PC-3 (cell line): Measurements from ENCODE around the gene ARHGAP8. TPM values are rescaled to one million over a fixed set of nuclear protein-coding genes. Genes with fewer than 3 reads are reported as not detected.

Source experiments
- ATAC-seq: fragments of 200-7000 bp; cut with Tn5 transposase; 2 replicates; pipeline ENCODE4 v1.9.1; 2020; ENCODE audit warnings: mild to moderate bottlenecking, moderate library complexity
- BruUV-seq: library from RNA; stranded (reverse); fragments of 400-500 nt; replicated peaks from 2 replicates; lab custom pipeline; 2021; lab: Mats Ljungman, UMichigan
- CTCF ChIA-PET: fragments of 300-600 bp; sonication (Branson Sonifier 250); formaldehyde crosslinking; loops from one replicate; lab custom pipeline; 2022; ENCODE audit warnings: antibody characterized with exemption; lab: Charles Lee
- POLR2A ChIA-PET: fragments of 300-600 bp; sonication (Branson Sonifier 250); formaldehyde crosslinking; loops from one replicate; lab custom pipeline; 2022; ENCODE audit warnings: antibody characterized with exemption; ENCODE audit not compliant: unreplicated experiment; lab: Charles Lee
- DNase-seq: peaks from one replicate; pipeline ENCODE4 v3.0.0-alpha.2; 2015
- H2AFZ ChIP-seq: fragments of 300-600 bp; sonication (generic); 2 replicates; pipeline ENCODE4 v1.6.0; 2016; ENCODE audit warnings: antibody characterized with exemption, low read length
- H3F3A ChIP-seq: fragments of 300-600 bp; sonication (generic); one replicate; pipeline ENCODE4 v1.6.0; 2017; ENCODE audit warnings: antibody characterized with exemption, low read length, control low read depth, mild to moderate bottlenecking; ENCODE audit not compliant: unreplicated experiment
- H3K27ac ChIP-seq: fragments of 300-600 bp; sonication (generic); 2 replicates; pipeline ENCODE4 v1.5.1; 2016; ENCODE audit warnings: mild to moderate bottlenecking, low read length
- H3K27me3 ChIP-seq: fragments of 300-600 bp; sonication (generic); 2 replicates; pipeline ENCODE4 v1.6.1; 2016; ENCODE audit warnings: low read length, mixed read lengths
- H3K36me3 ChIP-seq: fragments of 300-600 bp; sonication (generic); 2 replicates; pipeline ENCODE4 v1.6.1; 2016; ENCODE audit warnings: low read depth, mixed run types, low read length, mixed read lengths
- H3K4me1 ChIP-seq: fragments of 300-600 bp; sonication (generic); 2 replicates; pipeline ENCODE4 v1.5.1; 2016; ENCODE audit warnings: low read length; ENCODE audit not compliant: insufficient read depth
- H3K4me2 ChIP-seq: fragments of 300-600 bp; sonication (generic); 2 replicates; pipeline ENCODE4 v1.6.0; 2016; ENCODE audit warnings: low read length
- H3K4me3 ChIP-seq: fragments of 300-600 bp; sonication (generic); 2 replicates; pipeline ENCODE4 v1.5.1; 2016; ENCODE audit warnings: mild to moderate bottlenecking, low read length, mixed read lengths
- H3K79me2 ChIP-seq: fragments of 300-600 bp; sonication (generic); 2 replicates; pipeline ENCODE4 v1.6.1; 2017; ENCODE audit warnings: low read length, mixed read lengths
- H3K9ac ChIP-seq: fragments of 300-600 bp; sonication (generic); 2 replicates; pipeline ENCODE4 v1.6.0; 2016; ENCODE audit warnings: mild to moderate bottlenecking, low read length
- H3K9me2 ChIP-seq: fragments of 300-600 bp; sonication (generic); replicated peaks from 2 replicates; pipeline ENCODE4 v1.6.1; 2016; ENCODE audit warnings: mixed run types, low read length, mixed read lengths
- H3K9me3 ChIP-seq: fragments of 300-600 bp; sonication (generic); 2 replicates; pipeline ENCODE4 v1.6.1; 2016; ENCODE audit warnings: low read length, mixed read lengths
- H4K20me1 ChIP-seq: fragments of 300-600 bp; sonication (generic); 2 replicates; pipeline ENCODE4 v1.6.1; 2016; ENCODE audit warnings: low read length, mixed read lengths
- EZH2 ChIP-seq: fragments of 300-600 bp; sonication (generic); IDR thresholded peaks from one replicate; pipeline ENCODE4 v1.6.1; 2017; ENCODE audit warnings: antibody characterized with exemption, mild to moderate bottlenecking, low read length; ENCODE audit not compliant: unreplicated experiment
- EZH2phosphoT487 ChIP-seq: fragments of 300-600 bp; sonication (generic); IDR thresholded peaks from 2 replicates; pipeline ENCODE4 v1.6.1; 2018; ENCODE audit warnings: mild to moderate bottlenecking, antibody characterized with exemption, low read length, borderline replicate concordance
- intact Hi-C: fragments of 100-400 bp; cut with micrococcal nuclease; formaldehyde crosslinking; loops from 2 replicates; pipeline ENCODE4 v1.9.0; 2023
- total RNA-seq: library from RNA; depleted of rRNA; stranded (reverse); fragments of >200 nt; gene quantifications from 2 replicates; pipeline ENCODE4 v1.2.3, GENCODE V29; 2014
- TF ChIP-seq, protein P1 (sequence below): fragments of 300-600 bp; sonication (generic); conservative IDR thresholded peaks from 2 replicates; pipeline ENCODE4 v1.5.1; 2017; ENCODE audit warnings: antibody characterized with exemption, low read depth, mild to moderate bottlenecking, low read length

ARHGAP8 gene
- total RNA-seq, 1 experiment from 2014 or later: 30.9 TPM

DNA sequence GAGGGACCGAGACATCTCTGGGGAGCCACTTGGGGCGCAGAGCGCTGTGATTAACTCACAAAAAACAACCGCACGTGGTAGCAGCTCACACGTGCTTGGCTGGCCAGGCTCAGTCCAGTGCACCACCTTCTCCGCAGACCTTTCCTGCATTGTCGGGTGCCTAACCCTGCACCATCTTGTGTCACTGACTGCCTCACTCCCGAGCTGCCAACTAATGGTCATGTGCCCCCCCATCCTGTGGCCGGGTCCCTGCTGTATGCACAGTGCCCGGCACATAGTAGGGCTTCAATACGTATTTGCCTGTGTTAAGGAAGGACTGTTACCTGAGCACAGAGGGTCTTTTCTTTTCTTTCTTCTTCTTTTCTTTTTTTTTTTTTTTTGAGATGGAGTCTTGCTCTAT is 71.9 kb downstream of the ARHGAP8 start:
- no peak overlapping the region for H3K4me2 ChIP-seq
- no peaks in the 10 kb centered on the region; the same call in 1 of the 2 replicates for H3K36me3 ChIP-seq
- DNase-seq (no peak), ATAC-seq (no peak)
- H3K27ac ChIP-seq: no peak overlapping the region
- H3K9me2 ChIP-seq: no peaks in the 10 kb centered on the region
- ChIA-PET CTCF (no interaction called here), POLR2A (no interaction called here)
- H4K20me1 ChIP-seq: no peaks in the 10 kb centered on the region
- H3F3A ChIP-seq: no peaks in the 10 kb centered on the region
- TF ChIP-seq, protein P1, sequence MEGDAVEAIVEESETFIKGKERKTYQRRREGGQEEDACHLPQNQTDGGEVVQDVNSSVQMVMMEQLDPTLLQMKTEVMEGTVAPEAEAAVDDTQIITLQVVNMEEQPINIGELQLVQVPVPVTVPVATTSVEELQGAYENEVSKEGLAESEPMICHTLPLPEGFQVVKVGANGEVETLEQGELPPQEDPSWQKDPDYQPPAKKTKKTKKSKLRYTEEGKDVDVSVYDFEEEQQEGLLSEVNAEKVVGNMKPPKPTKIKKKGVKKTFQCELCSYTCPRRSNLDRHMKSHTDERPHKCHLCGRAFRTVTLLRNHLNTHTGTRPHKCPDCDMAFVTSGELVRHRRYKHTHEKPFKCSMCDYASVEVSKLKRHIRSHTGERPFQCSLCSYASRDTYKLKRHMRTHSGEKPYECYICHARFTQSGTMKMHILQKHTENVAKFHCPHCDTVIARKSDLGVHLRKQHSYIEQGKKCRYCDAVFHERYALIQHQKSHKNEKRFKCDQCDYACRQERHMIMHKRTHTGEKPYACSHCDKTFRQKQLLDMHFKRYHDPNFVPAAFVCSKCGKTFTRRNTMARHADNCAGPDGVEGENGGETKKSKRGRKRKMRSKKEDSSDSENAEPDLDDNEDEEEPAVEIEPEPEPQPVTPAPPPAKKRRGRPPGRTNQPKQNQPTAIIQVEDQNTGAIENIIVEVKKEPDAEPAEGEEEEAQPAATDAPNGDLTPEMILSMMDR: no peak
- TF ChIP-seq EZH2phosphoT487: no peak
- no peak for TF ChIP-seq EZH2
- no peaks in the 10 kb centered on the region for H3K27me3 ChIP-seq
- no peaks in the 10 kb centered on the region for H3K4me1 ChIP-seq
- no peaks in the 10 kb centered on the region for H3K9me3 ChIP-seq
- no peak overlapping the region for H3K9ac ChIP-seq
- no peaks in the 10 kb centered on the region for H3K79me2 ChIP-seq
- no peak overlapping the region for H2AFZ ChIP-seq
- H3K4me3 ChIP-seq: no peak overlapping the region
- no TSS peak for BruUV-seq
- intact Hi-C loops: loop anchor here (5.0 kb wide), 1 partner anchor 258 kb away; no protein-coding TSS in a partner anchor

DNA sequence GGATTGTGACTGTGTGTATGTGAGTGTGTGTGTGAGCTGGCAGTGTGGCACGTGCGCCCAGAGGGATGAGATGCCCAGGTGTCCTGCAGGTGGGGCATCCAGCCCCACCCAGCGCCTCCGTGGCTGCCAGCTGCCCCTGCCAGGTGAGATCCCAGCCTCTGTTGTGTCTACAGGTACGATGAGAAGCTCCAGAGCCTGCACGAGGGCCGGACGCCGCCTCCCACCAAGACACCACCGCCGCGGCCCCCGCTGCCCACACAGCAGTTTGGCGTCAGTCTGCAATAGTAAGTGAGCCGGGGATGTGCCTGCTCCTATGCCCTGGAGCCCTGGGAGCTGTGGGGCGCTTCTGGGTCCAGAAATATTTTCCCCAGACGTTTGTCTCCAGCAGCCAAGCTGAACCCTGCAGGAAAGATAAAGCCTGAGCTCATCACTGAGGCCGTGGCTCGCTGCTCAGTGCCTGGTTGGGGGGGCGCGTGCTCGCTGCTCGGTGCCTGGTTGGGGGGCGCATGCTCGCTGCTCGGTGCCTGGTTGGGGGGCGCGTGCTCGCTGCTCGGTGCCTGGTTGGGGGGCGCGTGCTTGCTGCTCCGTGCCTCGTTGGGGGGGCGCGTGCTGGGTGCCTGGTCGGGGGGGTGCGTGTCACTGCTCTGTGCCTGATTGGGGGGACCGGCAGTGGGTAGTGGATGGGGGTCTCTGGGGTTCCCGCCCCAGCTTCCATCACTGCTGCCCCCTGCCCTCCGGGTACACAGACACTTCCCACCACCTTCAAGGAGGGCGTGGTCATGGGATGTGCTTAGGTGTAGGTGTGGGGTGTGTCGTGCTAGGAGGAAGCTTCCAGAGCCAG is 73.2 kb downstream of the ARHGAP8 start:
- Histone ChIP-seq H3K4me1 (no peaks in the 10 kb centered on the region), H4K20me1 (no peaks in the 10 kb centered on the region), H3K9ac (no peak overlapping the region), H3K79me2 (no peaks in the 10 kb centered on the region), H3F3A (no peaks in the 10 kb centered on the region), H3K4me3 (no peak overlapping the region), H3K4me2 (no peak overlapping the region), H3K27me3 (no peaks in the 10 kb centered on the region), H3K36me3 (no peaks in the 10 kb centered on the region; the same call in 1 of the 2 replicates), H3K27ac (no peak overlapping the region), H3K9me2 (no peaks in the 10 kb centered on the region), H2AFZ (no peak overlapping the region), H3K9me3 (no peaks in the 10 kb centered on the region)
- BruUV-seq: no TSS peak
- TF ChIP-seq EZH2 (no peak), EZH2phosphoT487 (no peak)
- TF ChIP-seq, protein P1: no peak
- CTCF ChIA-PET: no interaction called here
- intact Hi-C loops: no loop called here
- POLR2A ChIA-PET: no interaction called here
- no peak for DNase-seq
- no peak for ATAC-seq

DNA sequence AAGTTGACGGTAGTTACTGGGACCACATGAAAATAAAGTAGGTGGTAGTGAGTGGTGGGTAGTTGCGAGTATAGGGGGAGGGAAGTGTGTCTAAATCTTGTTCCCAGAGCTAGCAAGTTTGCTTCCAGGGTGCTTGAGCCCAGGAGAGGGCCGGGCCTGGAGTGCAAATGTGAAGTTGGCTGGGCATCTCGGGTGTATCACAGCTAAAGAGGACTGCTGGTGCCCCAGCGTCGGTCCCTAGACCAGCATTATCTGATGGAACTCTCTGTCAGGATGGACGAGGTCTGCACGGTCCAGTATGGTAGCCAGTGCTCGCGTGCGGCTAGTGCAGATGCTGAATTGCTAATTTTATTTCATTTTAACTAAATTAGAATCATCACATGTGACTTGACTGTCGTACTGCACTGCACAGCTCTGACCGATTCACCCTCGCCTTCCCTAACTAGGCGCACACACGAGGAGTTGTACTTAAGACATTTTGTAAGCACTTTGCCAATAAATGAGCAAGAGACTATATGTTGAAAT is 75.4 kb downstream of the ARHGAP8 start:
- Histone ChIP-seq H2AFZ (no peak overlapping the region), H3K9ac (no peak overlapping the region), H3F3A (no peaks in the 10 kb centered on the region), H3K4me1 (no peaks in the 10 kb centered on the region), H3K9me3 (no peaks in the 10 kb centered on the region), H3K4me2 (no peak overlapping the region), H3K36me3 (peaks cover 17% of the 10 kb centered on the region), H3K27ac (no peak overlapping the region), H3K9me2 (no peaks in the 10 kb centered on the region), H3K79me2 (no peaks in the 10 kb centered on the region), H4K20me1 (no peaks in the 10 kb centered on the region), H3K27me3 (no peaks in the 10 kb centered on the region), H3K4me3 (no peak overlapping the region)
- BruUV-seq: no TSS peak
- no peak for ATAC-seq
- ChIA-PET CTCF (no interaction called here), POLR2A (no interaction called here)
- intact Hi-C loops: no loop called here
- TF ChIP-seq, protein P1: no peak
- no peak for TF ChIP-seq EZH2
- DNase-seq: no peak
